Measurements from ENCODE around the gene TYRO3. TPM values are rescaled to one million over a fixed set of nuclear protein-coding genes. Genes with fewer than 3 reads are reported as not detected.

TYRO3 gene
- total and polyA plus RNA-seq, 2 donors (not counting 1 experiment from before 2014, with no cell fraction given) = 0.05 TPM; not detected in 1

- intact Hi-C loops (cut with micrococcal nuclease) = no loop called here
- Mint-ChIP-seq H3K27ac (peak overlapping the region; percentile 77), H3K4me3 (peak overlapping the region; percentile 18), H3K27me3 (no peaks in the 10 kb centered on the region), H3K4me1 (peaks cover 17% of the 10 kb centered on the region), H3K9me3 (ENCODE audit: insufficient read depth) (no peaks in the 10 kb centered on the region)
- Histone ChIP-seq H3K79me2 (ENCODE audit: control insufficient read depth, insufficient read depth, low read length) (no peaks in the 10 kb centered on the region), H3K4me2 (replicated peaks; ENCODE audit: low read depth, low read length, poor library complexity, severe bottlenecking) (peak overlapping the region; percentile 70), H3K9ac (ENCODE audit: low read length) (peak overlapping the region; percentile 44), H3K4me3 (ENCODE audit: control extremely low read depth in 1 of 5, extremely low read depth in 1 of 5, insufficient read depth in 1 of 5, low read depth in 2 of 5, low read length in 4 of 5) (no peak overlapping the region), H3K27ac (ENCODE audit: low read length in 2 of 2) (peak overlapping the region; percentile 56 to 74), H4K20me1 (ENCODE audit: control insufficient read depth, insufficient read depth, low read length, poor library complexity, severe bottlenecking) (no peaks in the 10 kb centered on the region), H3K9me3 (ENCODE audit: control extremely low read depth in 1 of 3, control insufficient read depth in 2 of 3, insufficient read depth in 1 of 3, low read length in 2 of 3) (no peaks in the 10 kb centered on the region), H3K27me3 (replicated peaks in 1 of 4; ENCODE audit: control extremely low read depth in 1 of 4, control insufficient read depth in 3 of 4, insufficient read depth in 4 of 4, low read length in 3 of 4) (no peaks in the 10 kb centered on the region), H3K36me3 (replicated peaks in 1 of 2; ENCODE audit: control extremely low read depth in 1 of 2, control insufficient read depth in 1 of 2, extremely low read depth in 1 of 2, insufficient read depth in 2 of 2, low read length in 1 of 2) (peaks cover 4 to 56% of the 10 kb centered on the region in 2 experiments), H3K4me1 (ENCODE audit: control insufficient read depth in 2 of 2, insufficient read depth in 2 of 2, low read length in 2 of 2) (peaks cover 16 to 25% of the 10 kb centered on the region in 2 donors), H2AFZ (ENCODE audit: insufficient read depth, low read depth, low read length, poor library complexity, severe bottlenecking) (peak overlapping the region; percentile 45)
- CTCF ChIA-PET = interaction anchor here (2.1 kb wide), 1 partner anchor 64 kb away, joined by 6 read pairs; no protein-coding TSS in a partner anchor
- WGBS (ENCODE audit: insufficient coverage) = 11% methylated on average over 4 of the region's 6 CpGs
- peak; percentile 17 for ATAC-seq (ENCODE audit: low read depth)
- peak; percentile 32 for DNase-seq
- no peak for TF ChIP-seq CTCF (IDR thresholded peaks at IDR 0.05)
- TF ChIP-seq EZH2 (IDR thresholded peaks at IDR 0.05; ENCODE audit: borderline replicate concordance, insufficient read depth, low read depth, low read length, poor library complexity, severe bottlenecking) = no peak
- POLR2A ChIA-PET = no interaction called here
These were observed 28.6 kb upstream of the TYRO3 start for GRCh38 chr15:41530363-41530956.

GRCh38 chr15:41535544-41535943 lies 23.5 kb upstream of the TYRO3 start:
- no peak overlapping the region for H2AFZ ChIP-seq (ENCODE audit: insufficient read depth, low read depth, low read length, poor library complexity, severe bottlenecking)
- no peak overlapping the region for H3K9ac ChIP-seq (ENCODE audit: low read length)
- no peaks in the 10 kb centered on the region for H3K27me3 Mint-ChIP-seq
- H3K4me2 ChIP-seq (replicated peaks; ENCODE audit: low read depth, low read length, poor library complexity, severe bottlenecking) = no peak overlapping the region
- intact Hi-C loops (cut with micrococcal nuclease) = no loop called here
- peaks cover 2% of the 10 kb centered on the region for H3K79me2 ChIP-seq (ENCODE audit: control insufficient read depth, insufficient read depth, low read length)
- H3K36me3 ChIP-seq (replicated peaks in 1 of 2; ENCODE audit: control extremely low read depth in 1 of 2, control insufficient read depth in 1 of 2, extremely low read depth in 1 of 2, insufficient read depth in 2 of 2, low read length in 1 of 2) = peaks cover 0 to 30% of the 10 kb centered on the region in 2 experiments
- no peaks in the 10 kb centered on the region for H3K27me3 ChIP-seq (replicated peaks in 1 of 4; ENCODE audit: control extremely low read depth in 1 of 4, control insufficient read depth in 3 of 4, insufficient read depth in 4 of 4, low read length in 3 of 4)
- ATAC-seq (ENCODE audit: low read depth) = no peak
- peaks cover 11% of the 10 kb centered on the region for H3K4me1 Mint-ChIP-seq
- no peak overlapping the region for H3K4me3 Mint-ChIP-seq
- TF ChIP-seq EZH2 (IDR thresholded peaks at IDR 0.05; ENCODE audit: borderline replicate concordance, insufficient read depth, low read depth, low read length, poor library complexity, severe bottlenecking) (no peak), CTCF (IDR thresholded peaks at IDR 0.05) (no peak)
- no peak overlapping the region for H3K4me3 ChIP-seq (ENCODE audit: control extremely low read depth in 1 of 5, extremely low read depth in 1 of 5, insufficient read depth in 1 of 5, low read depth in 2 of 5, low read length in 4 of 5)
- no peak overlapping the region for H3K27ac Mint-ChIP-seq
- H3K27ac ChIP-seq (ENCODE audit: low read length in 2 of 2) = no peak overlapping the region
- no peaks in the 10 kb centered on the region for H3K9me3 Mint-ChIP-seq (ENCODE audit: insufficient read depth)
- no peaks in the 10 kb centered on the region for H3K9me3 ChIP-seq (ENCODE audit: control extremely low read depth in 1 of 3, control insufficient read depth in 2 of 3, insufficient read depth in 1 of 3, low read length in 2 of 3)
- CTCF ChIA-PET = no interaction called here
- no peaks in the 10 kb centered on the region for H4K20me1 ChIP-seq (ENCODE audit: control insufficient read depth, insufficient read depth, low read length, poor library complexity, severe bottlenecking)
- H3K4me1 ChIP-seq (ENCODE audit: control insufficient read depth in 2 of 2, insufficient read depth in 2 of 2, low read length in 2 of 2) = peaks cover 13 to 19% of the 10 kb centered on the region in 2 donors
- DNase-seq = no peak
- WGBS (ENCODE audit: insufficient coverage) = no CpG with 5 or more reads among the region's 1 CpG
- POLR2A ChIA-PET = no interaction called here
